Measurements from ENCODE around the gene TMTC4. TPM values are rescaled to one million over a fixed set of nuclear protein-coding genes. Genes with fewer than 3 reads are reported as not detected.
"Not testable (repeated sequence)": the region's sequence is repeated elsewhere in the genome, so short reads cannot be mapped to it uniquely, and the experiment has no call there.

Gene TMTC4, protein sequence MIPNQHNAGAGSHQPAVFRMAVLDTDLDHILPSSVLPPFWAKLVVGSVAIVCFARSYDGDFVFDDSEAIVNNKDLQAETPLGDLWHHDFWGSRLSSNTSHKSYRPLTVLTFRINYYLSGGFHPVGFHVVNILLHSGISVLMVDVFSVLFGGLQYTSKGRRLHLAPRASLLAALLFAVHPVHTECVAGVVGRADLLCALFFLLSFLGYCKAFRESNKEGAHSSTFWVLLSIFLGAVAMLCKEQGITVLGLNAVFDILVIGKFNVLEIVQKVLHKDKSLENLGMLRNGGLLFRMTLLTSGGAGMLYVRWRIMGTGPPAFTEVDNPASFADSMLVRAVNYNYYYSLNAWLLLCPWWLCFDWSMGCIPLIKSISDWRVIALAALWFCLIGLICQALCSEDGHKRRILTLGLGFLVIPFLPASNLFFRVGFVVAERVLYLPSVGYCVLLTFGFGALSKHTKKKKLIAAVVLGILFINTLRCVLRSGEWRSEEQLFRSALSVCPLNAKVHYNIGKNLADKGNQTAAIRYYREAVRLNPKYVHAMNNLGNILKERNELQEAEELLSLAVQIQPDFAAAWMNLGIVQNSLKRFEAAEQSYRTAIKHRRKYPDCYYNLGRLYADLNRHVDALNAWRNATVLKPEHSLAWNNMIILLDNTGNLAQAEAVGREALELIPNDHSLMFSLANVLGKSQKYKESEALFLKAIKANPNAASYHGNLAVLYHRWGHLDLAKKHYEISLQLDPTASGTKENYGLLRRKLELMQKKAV
- total RNA-seq, result 47.4 and 47.8 TPM in 2 replicates

DNA sequence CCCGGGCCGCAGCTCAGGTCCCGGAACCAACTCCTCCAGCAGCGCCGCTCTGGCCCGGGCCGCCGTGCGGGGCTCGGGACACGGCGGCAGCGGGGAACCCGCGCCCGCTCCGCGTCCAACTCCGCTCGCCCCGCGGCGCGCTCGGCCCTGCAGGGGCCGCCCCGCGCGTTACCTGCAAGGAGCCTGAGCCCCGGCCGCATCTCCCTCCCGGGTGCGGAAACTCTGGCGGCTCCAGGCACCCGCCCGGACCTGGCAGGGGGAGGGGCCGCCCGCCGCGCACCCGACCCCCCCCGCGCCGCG is at the start of gene TMTC4:
TMTC4 (minus strand) TSS at position 224 of the 300 bp plus-strand sequence. CDS start 4,433 bp downstream, outside the sequence.
- no peak for DNase-seq (ENCODE audit: low read depth)

DNA sequence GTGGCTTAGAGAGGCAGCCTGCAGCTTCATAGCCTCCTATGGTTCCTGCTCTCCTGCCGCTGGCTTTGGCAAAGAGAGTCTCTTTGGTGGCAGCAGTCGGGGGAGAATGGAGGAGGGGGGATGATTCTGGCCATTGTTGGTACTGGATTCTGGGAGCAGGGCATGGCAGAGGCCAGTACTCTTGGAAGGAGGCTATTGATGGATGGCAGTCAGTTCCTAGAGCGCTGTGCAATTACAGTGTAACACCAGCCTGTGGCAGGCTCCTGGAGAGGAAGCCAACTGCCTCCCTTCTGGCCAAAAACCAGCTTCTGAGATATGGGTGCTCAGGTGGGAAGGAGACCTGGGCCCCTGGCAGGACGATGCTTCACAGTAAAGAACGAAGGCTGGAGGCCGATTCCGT is 47.9 kb upstream of the TMTC4 start:
- no peak for DNase-seq (ENCODE audit: low read depth)

DNA sequence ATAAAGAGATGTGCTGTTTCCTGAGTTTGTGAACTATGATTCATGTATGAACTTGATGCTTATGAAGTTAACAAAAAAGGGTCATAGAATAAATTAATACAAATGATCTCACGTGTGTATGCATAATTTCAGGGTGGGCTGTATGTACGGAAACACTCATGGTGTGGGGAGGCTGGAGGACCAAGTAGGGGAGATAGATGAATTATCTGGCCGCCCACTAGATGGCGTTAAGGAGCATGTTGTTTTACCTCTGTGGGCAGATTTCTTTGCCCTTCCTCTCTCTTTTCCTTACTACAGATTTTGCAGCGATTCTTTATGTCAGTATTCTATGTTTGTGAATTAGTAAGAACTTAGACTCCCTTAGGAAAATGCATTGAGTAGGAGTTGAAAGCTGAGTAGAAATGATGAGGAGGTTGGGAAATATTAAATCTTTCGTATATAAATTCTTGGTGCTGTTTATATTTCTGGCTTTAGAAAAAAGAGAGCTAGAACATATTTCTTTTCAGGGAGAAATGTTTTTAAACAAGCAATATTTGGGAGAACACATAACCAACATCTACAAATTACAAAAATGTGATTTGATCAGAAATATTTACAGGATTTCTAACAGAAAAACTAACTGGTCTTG is 47.4 kb upstream of the TMTC4 start:
- peak; percentile 40 for DNase-seq (ENCODE audit: low read depth)

DNA sequence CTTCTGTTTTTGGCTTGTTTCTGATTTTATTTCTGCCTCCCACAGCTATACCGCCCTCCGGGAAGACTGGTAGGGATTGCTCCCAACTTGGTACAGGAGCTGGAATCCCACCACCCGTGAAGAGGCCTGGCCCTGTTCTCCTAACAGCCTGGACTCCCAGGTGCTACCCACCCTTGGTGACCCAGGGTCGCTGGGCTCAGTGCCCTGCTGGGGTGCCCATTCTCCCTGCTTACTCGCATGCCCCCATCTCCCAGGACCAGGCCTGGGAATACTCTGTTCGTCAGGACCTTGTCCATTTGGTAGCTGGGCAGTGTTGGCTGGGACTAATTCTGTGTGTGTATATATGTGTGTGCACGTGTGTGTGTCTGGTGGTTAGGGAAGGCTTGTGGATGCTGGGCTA is 41.0 kb upstream of the TMTC4 start:
- DNase-seq (ENCODE audit: low read depth), result no peak

DNA sequence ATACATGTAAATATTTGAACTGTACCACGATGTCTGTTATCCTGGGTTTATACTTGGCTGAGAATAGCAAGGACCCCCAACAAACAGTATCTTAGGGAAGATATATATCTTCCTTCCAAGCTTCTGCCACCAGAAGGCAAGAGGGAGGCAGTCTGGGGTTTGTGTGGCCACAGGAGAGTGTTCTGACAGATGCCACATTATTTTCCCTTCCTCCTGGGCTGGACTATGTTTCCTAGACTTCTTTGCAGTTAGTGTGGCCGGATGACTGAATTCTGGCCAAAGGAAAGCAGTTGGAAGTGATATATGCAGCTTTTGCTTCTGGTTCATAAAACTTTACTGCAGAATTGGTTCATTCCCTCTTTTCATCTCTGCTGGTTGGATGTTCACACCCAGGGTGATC is 39.9 kb upstream of the TMTC4 start:
- no peak for DNase-seq (ENCODE audit: low read depth)

DNA sequence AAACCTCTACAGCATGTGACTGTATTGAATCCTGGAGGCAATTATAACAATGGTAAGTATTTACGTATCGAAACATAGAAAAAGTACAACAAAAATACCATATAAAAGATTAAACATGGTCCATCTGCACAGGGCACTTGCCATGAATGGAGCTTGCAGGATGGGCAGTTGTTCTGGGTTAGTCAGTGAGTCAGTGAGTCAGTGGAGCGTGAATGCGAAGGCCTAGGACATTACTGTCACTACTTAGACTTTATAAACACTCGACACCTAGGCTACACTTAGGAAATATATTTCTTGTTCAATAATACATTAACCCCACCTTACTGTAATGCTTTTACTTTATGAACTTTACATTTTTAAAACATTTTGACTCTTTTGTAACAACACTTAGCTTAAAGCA is 35.6 kb upstream of the TMTC4 start:
- peak; percentile 87 for DNase-seq (ENCODE audit: low read depth)

DNA sequence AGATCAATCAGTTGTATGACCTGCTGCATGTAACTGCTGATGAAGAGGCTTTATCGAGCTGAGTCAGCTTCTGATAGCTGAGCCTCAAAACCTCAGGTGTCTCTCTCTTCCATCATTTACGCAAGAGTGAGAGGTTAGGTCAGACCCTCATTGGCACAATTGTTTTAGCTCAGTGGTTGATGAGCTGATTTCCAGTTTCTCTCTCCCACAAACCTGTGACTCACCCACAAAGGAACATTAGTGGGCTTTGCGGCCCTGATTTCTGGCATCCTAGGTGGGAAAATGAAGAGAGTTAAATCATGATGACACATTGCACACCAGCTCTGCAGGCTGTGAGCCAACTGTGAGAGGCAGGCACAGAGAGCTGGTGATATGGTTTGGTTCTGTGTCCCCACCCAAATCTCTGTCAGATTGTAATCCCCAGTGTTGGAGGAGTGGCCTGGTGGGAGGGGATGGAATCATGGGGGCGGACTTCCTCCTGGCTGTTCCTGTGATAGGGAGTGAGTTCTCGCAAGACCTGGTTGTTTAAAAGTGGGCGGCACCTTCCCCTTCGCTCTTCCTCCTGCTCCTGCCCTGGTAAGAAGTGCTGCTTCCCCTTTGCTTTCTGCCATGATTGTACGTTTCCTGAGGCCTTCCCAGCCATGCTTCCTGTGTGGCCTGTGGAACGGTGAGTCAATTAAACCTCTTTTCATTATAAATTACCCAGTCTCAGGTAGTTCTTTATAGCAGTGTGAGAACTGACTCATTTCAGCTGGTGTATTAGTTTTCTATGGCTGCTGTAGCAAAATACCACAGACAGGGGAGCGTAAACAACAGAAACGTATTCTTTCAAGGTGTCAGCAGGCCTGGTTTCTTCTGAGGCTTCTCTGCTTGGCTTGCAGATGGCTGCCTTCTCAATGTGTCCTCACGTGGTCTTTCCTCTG is 33.5 kb upstream of the TMTC4 start:
- DNase-seq (ENCODE audit: low read depth), result peak; percentile 99

DNA sequence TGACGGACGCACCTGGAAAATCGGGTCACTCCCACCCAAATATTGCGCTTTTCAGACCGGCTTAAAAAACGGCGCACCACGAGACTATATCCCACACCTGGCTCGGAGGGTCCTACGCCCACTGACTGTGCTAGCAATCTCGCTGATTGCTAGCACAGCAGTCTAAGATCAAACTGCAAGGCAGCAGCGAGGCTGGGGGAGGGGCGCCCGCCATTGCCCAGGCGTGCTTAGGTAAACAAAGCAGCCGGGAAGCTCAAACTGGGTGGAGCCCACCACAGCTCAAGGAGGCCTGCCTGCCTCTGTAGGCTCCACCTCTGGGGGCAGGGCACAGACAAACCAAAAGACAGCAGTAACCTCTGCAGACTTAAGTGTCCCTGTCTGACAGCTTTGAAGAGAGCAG is 23.7 kb upstream of the TMTC4 start:
- not testable (repeated sequence) for DNase-seq (ENCODE audit: low read depth)

DNA sequence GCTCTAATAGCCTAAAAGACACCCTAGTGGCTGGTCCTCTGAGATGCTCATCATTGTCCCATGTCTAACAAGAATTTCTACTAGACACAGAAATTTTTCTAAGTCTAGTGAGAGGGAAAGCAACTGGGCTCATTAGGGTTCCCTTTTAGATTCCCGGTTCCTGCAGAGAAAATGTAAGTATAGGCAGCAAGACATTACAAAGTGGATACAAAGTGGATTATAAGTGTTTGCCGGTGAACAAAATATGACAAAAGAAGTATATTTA is 20.8 kb upstream of the TMTC4 start:
- no peak for DNase-seq (ENCODE audit: low read depth)

DNA sequence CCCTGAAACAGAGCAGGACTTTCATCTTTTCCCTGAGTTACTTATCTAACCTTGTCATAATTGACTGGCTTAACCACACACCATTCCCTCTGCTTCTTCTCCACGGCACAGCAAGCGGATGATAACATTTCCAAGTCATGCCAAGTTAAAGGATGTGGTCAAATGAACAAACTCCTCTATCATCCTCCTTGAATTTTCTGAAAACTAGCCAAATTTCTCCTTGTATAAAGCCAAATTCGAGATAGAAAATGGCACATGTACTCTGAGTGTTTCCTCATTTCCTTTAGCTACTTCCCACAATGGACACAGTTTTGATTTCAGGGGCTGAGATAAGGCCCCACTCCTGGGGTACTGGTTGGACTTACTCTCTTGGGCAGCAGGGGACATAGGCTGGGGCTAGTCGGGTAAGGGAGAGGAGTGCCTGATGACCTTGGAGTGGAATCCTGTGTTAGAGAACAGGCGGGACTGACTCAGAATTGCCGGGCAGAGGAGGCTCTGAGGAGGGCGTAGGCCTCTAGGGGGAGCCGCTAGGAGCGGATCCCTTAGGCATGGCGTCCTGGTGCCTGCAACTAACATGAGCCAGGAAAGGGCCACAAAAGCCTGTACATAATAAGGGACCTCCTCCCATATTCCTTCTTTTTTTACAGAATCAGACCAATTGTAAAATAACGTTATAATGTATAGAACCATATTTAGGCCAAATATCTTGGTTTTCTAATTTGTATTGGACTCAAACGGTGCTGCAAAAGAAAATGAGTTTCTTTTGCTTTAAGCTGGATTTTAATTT is 20.3 kb upstream of the TMTC4 start:
- peak; percentile 85 for DNase-seq (ENCODE audit: low read depth)

DNA sequence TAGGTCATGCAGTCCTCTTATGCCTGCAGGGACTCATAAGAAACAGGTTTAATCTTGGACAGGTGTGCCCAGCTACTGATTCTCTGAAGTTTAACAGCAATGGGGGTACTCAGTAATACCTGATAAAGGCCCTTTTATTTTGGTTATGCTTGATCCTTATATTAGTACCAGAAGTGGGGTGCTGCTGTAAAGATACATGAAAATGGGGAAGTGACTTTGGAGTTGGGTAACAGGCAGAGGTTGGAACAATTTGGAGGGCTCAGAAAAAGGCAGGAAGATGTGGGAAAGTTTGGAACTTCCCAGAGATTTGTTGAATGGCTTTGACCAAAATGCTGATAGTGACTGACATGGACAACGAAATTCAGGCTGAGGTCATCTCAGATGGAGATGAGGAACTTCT is 14.6 kb upstream of the TMTC4 start:
- no peak for DNase-seq (ENCODE audit: low read depth)

DNA sequence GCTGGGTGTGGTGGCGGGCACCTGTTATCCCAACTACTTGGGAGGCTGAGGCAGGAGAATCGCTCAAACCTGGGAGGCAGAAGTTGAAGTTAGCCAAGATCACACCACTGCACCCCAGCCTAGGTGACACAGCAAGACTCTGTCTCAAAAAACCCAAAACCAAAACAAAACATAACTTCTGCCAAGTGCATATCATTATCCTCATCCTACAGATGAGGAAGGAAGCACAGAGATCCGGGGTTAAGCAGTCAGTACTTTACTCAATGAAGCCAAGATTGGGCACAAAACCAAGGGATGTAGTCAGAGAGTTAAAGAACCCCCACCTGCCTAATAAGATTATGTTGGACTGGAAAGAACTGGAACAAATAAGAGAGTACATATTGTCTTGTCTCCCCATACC is 5.5 kb upstream of the TMTC4 start:
- DNase-seq (ENCODE audit: low read depth), result no peak

DNA sequence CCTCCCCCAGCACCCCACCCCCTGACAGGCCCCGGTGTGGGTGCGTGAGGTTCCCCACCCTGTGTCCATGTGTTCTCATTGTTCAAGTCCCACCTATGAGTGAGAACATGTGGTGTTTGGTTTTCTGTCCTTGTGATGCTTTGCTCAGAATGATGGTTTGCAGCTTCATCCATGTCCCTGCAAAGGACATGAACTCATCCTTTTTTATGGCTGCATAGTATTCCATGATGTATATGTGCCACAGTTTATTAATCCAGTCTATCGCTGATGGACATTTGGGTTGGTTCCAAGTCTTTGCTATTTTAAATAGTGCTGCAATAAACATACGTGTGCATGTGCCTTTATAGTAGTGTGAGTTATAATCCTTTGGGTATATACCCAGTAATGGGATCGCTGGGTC is 2.5 kb upstream of the TMTC4 start:
- DNase-seq (ENCODE audit: low read depth), result not testable (repeated sequence)

DNA sequence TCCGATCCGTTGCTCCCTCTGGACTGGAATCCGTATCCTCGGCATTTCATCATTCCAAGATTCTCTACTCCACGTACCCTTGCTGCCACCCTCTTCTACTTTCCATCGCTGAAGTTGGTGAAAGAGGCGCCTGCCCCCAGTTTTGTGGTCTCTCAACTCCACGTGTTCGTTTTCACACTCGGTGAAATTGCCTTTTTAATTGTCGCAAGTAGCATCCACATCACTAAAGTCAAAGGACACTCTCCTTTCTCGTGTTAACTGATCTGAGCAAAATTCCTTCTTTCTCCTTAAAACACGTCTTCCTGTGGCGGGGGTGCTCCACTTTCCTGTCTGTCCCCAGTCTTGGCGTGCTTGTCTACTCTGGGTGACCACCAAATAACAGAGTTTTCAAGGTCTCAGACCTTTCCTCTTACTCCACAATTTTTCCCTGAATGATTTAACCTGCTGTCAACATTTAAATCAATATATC is 1.1 kb upstream of the TMTC4 start:
- no peak for DNase-seq (ENCODE audit: low read depth)

DNA sequence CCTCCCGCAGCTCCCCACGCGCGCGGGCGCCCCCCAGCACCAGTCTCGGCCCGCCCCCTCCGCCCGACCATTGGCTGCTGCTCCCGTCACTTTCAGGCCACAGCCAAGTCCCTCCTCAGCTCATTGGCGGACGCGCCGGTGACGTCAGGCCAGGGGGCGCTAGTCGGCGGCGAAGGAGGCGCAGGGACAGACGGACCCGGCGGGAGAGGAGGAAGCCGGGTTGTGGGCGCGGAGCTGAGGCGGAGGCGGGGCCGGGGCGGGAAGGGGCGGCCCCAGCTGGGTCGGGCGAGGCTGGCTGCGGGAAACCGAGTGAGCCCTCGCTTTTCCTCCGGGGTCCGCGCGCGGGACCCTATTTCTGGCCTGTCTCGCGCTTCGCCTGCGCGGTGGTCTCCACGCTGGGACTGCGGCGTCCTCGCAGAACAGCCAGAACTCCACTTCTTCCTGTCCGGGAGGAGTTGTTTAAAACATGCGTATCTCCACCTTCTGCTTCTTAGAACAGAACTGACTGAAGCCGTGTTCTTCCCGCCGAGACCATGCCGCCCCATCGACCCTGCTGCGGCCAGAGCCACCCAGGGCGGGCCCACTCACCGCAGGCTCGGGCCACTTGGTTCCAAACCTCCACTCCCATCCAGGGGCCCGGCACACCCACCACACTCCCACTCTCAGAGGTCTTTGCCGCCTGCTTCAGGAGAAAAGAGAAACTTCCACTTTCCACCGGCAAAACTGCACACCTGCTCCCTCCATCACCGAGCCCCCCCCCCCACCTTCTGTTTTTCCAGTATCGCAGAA is 471 bp upstream of the TMTC4 start:
- DNase-seq (ENCODE audit: low read depth), result peak; percentile 88

DNA sequence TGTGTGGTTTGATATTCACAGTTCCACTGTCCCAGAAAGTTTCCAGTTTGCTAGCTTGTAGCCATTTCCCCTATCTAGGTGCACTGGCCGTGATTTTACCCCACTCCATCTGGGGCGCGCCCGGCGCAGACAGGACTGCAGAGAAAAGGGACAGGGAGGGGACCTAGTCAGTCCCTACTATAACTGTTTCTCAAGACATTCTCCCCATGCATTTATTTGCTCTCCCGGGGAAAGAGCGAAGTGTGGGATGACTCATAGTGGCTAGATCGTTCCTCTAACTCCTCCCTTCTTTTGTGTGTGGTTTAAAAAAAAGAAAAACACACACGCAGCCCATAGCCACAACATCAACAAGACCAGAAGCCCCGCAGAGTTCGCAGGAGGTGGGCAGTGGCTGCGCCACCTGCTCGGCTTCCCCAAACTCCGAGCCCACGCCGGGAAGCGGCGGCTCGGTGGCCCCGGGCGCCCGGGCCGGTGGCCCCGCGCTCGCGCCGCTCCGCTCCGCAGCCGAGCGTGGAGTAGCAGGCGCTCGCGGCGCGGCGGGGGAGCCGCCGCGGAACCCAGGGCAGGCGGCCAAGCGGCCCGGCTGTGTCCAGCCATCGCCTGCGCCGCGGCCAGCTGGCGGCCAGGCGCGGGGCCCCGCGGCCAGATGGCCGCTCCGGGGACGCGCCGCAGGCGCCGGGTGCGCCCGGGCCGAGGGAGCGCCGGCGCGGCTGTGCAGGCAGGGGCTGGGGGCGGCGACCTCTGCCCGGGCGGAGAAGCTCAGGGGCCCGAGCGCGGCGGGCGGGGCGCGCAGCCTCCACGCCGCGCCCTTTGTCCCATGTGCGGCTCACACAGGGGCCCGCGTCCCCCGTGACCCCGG is 653 bp downstream of the TMTC4 start:
- DNase-seq (ENCODE audit: low read depth), result peak; percentile 94

DNA sequence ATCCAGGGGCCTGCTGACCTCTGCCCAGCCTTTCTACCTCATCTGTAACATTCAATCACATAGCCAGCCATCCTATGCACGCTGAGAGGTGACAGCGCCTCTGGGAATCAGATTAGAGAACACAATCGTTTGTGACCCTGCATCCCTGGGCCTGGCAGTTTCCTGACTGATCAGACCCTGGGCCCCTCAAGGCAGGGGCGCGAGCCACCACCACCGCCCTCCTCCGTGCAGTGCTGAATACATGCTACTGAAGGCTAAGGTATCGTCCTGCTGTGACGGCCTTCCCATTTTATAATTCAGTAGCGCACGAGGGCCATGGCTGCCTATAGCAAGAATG is 1.3 kb downstream of the TMTC4 start:
- no peak for DNase-seq (ENCODE audit: low read depth)

DNA sequence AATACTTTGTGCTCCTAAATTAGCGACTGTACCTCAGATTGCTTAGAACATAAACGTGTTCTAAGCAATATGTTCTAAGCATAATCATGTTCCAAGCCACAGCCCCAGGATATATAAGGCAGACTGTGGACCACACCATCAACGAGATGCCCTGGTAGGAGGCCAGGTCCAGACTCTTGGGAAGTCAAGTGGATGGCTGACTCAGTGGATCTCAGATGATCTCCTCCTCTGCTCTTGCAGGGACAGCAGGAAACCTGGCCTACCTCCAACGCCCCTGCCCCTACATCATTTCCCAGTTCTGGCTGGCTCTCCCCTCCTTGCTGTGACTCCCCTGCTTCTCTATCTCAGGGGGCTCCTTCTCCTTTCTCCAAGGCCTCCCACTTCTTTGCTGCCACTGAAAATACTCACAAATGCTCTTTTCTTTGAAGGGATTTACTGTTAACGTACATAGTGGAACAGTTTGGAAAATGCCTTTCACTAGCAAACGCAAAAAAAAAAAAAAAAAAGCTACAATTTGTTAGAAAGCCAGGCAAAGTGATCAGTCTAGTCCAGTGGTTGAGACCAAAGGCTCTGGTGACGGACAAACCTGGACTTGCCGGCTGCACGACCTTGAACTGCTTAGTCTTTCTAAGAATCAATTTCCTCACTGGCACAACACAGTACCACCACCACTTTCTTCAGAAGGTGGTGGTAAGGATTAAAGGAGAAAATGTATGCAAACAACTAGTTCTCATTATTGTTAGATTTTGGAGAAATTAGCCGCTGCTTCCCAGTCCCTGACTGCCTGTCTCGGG is 3.0 kb downstream of the TMTC4 start:
- no peak for DNase-seq (ENCODE audit: low read depth)

DNA sequence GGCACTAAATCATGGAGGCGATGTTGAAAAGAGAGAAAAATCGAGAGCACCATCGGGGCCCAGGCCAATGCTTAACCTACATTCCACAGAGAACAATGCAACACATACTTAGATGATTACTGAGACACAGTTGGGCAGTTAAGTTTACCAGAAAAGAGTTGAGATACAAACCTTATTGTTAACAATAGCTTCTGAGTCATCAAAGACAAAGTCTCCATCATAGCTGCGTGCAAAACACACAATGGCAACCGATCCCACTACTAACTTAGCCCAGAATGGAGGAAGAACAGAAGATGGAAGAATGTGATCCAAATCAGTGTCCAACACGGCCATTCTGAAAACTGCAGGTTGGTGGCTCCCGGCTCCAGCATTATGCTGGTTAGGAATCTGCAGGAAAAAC is 6.2 kb downstream of the TMTC4 start:
- peak; percentile 93 for DNase-seq (ENCODE audit: low read depth)
